Activated T-helper 1 cell treated with anti-CD3 and anti-CD28 coated beads, Interleukin-12 subunit alpha, Interleukin-12 subunit beta, Interleukin-2, Interleukin-4 antibody, amounts not matched to agents 30 ng/mL and 10 ng/mL and 1 ng/mL, durations not matched to agents 14 hours and 24 hours and 36 hours (primary cell): ENCODE data around the gene URM1. TPM values are rescaled to one million over a fixed set of nuclear protein-coding genes. Genes with fewer than 3 reads are reported as not detected.
A peak's percentile ranks its signal among the peaks of the same experiment; 100 is the strongest.
"Not testable (repeated sequence)": the region's sequence is repeated elsewhere in the genome, so short reads cannot be mapped to it uniquely, and the experiment has no call there.

Source experiments
- DNase-seq: peaks from one replicate; pipeline ENCODE4 v3.0.0; 2021; ENCODE audit warnings: low spot score
- H3K27ac Mint-ChIP-seq: one replicate; pipeline ENCODE4 v1.8.0; 2021; ENCODE audit warnings: mild to moderate bottlenecking, mixed read lengths
- H3K27me3 Mint-ChIP-seq: one replicate; pipeline ENCODE4 v1.8.0; 2022; ENCODE audit warnings: mild to moderate bottlenecking, moderate library complexity, mixed read lengths; ENCODE audit not compliant: insufficient read depth
- H3K36me3 Mint-ChIP-seq: one replicate; pipeline ENCODE4 v1.8.0; 2021; ENCODE audit warnings: low read depth, mixed read lengths
- H3K4me1 Mint-ChIP-seq: one replicate; pipeline ENCODE4 v1.8.0; 2021; ENCODE audit warnings: low read depth, mixed read lengths
- H3K4me3 Mint-ChIP-seq: one replicate; pipeline ENCODE4 v1.8.0; 2021; ENCODE audit warnings: mild to moderate bottlenecking, moderate library complexity, mixed read lengths
- H3K9me3 Mint-ChIP-seq: one replicate; pipeline ENCODE4 v1.8.0; 2021; ENCODE audit warnings: mixed read lengths
- intact Hi-C: fragments of 100-400 bp; cut with micrococcal nuclease; formaldehyde crosslinking; loops from one replicate; pipeline ENCODE4 v1.15.1; 2024
- total RNA-seq: library from RNA; stranded (reverse); gene quantifications from 2 replicates; pipeline ENCODE4 v1.2.3, GENCODE V29; 2022

URM1 gene
- total RNA-seq, 1 donor from 2014 or later: 82.6 TPM

- H3K9me3 Mint-ChIP-seq: no peaks in the 10 kb centered on the region
Measured at GRCh38 chr9:128420651-128421481, 49.7 kb downstream of the URM1 start, which contains the start of gene CERCAM. TSS of gene CERCAM (plus strand) at chr9:128420857. CDS start at chr9:128420878, 21 bp downstream.

DNA sequence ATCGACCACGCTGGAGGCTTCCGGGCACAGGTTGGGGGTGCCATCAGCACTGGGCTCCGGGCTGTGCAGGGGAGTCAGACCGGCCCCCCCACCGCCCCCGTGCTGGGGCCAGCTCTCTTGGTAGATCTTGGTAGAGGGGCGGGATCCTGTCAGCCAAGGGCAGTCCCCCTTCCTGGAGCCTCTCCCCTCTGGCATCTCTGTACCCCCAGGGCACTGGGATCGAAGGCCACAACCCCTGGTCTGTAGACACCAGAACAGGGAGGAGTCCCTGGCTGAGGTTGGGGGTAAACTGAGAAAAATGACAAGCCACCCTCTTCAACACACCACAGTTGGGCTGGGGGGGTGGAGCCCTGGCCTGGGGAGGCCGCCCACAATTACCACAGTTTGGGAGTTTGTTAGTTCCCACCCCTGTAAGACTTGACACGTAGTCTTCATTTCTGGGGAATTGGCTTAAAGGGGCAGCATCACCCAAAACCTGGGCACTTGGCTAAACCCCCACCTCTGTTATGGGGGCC lies 50.4 kb downstream of the URM1 start:
- no peak for DNase-seq
- H3K4me3 Mint-ChIP-seq: peak overlapping the region; percentile 61
- intact Hi-C loops: loop anchor here (2.0 kb wide), 1 partner anchor 59 kb away; no protein-coding TSS in a partner anchor
- no peak overlapping the region for H3K27ac Mint-ChIP-seq
- H3K4me1 Mint-ChIP-seq: peaks cover 14% of the 10 kb centered on the region
- peaks cover 35% of the 10 kb centered on the region for H3K27me3 Mint-ChIP-seq
- H3K36me3 Mint-ChIP-seq: no peaks in the 10 kb centered on the region
- H3K9me3 Mint-ChIP-seq: no peaks in the 10 kb centered on the region

More at GRCh38 chr9:128420651-128421481, 49.7 kb downstream of the URM1 start, which contains the start of gene CERCAM:
- Mint-ChIP-seq H3K4me1 (peaks cover 16% of the 10 kb centered on the region), H3K36me3 (no peaks in the 10 kb centered on the region), H3K4me3 (peak within 1 kb of the TSS; percentile 78), H3K27ac (no peak within 1 kb of the TSS), H3K27me3 (peaks cover 40% of the 10 kb centered on the region)
- peak; percentile 26 for DNase-seq
- intact Hi-C loops: loop anchor here (1.0 to 2.0 kb wide), 4 partner anchors 35 to 99 kb away; partner anchors contain the start of genes COQ4, ODF2, TRUB2 and URM1

GRCh38 chr9:128422022-128422782 lies 51.0 kb downstream of the URM1 start:
- Mint-ChIP-seq H3K27me3 (peaks cover 35% of the 10 kb centered on the region), H3K4me3 (peak overlapping the region; percentile 62), H3K4me1 (peaks cover 11% of the 10 kb centered on the region)
- intact Hi-C loops, H3K27ac Mint-ChIP-seq, H3K36me3 Mint-ChIP-seq, H3K9me3 Mint-ChIP-seq, DNase-seq: not testable (repeated sequence)

DNA sequence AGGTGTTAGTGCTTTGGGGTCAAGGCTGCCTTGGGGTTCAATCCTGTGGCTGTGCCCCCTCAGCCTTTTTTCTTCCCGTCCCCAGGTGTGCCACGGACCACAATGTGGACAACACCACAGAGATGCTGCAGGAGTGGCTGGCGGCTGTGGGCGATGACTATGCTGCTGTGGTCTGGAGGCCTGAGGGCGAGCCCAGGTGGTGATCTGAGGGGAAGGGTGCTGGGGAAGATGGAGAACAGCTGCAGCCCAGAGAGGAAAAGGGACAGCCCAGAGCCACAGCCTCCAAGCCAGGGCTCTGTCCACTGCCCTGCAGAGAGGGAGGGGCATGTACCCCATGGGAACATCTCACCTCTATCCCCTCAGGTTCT lies 51.6 kb downstream of the URM1 start:
- H3K27ac Mint-ChIP-seq: no peak overlapping the region
- no peak for DNase-seq
- no peaks in the 10 kb centered on the region for H3K36me3 Mint-ChIP-seq
- no peaks in the 10 kb centered on the region for H3K9me3 Mint-ChIP-seq
- peak overlapping the region; percentile 62 for H3K4me3 Mint-ChIP-seq
- peaks cover 11% of the 10 kb centered on the region for H3K4me1 Mint-ChIP-seq
- intact Hi-C loops: no loop called here
- peaks cover 29% of the 10 kb centered on the region for H3K27me3 Mint-ChIP-seq

GRCh38 chr9:128423356-128423755 lies 52.2 kb downstream of the URM1 start:
- Mint-ChIP-seq H3K27me3 (peaks cover 29% of the 10 kb centered on the region), H3K4me1 (peaks cover 11% of the 10 kb centered on the region)
- H3K9me3 Mint-ChIP-seq, DNase-seq, H3K4me3 Mint-ChIP-seq, intact Hi-C loops, H3K27ac Mint-ChIP-seq, H3K36me3 Mint-ChIP-seq: not testable (repeated sequence)

- Mint-ChIP-seq H3K36me3 (no peaks in the 10 kb centered on the region), H3K4me1 (peaks cover 7% of the 10 kb centered on the region), H3K9me3 (no peaks in the 10 kb centered on the region), H3K4me3 (no peak overlapping the region), H3K27me3 (peaks cover 21% of the 10 kb centered on the region), H3K27ac (no peak overlapping the region)
- intact Hi-C loops: no loop called here
- no peak for DNase-seq
Measured at GRCh38 chr9:128424268-128424780, 53.1 kb downstream of the URM1 start.

DNA sequence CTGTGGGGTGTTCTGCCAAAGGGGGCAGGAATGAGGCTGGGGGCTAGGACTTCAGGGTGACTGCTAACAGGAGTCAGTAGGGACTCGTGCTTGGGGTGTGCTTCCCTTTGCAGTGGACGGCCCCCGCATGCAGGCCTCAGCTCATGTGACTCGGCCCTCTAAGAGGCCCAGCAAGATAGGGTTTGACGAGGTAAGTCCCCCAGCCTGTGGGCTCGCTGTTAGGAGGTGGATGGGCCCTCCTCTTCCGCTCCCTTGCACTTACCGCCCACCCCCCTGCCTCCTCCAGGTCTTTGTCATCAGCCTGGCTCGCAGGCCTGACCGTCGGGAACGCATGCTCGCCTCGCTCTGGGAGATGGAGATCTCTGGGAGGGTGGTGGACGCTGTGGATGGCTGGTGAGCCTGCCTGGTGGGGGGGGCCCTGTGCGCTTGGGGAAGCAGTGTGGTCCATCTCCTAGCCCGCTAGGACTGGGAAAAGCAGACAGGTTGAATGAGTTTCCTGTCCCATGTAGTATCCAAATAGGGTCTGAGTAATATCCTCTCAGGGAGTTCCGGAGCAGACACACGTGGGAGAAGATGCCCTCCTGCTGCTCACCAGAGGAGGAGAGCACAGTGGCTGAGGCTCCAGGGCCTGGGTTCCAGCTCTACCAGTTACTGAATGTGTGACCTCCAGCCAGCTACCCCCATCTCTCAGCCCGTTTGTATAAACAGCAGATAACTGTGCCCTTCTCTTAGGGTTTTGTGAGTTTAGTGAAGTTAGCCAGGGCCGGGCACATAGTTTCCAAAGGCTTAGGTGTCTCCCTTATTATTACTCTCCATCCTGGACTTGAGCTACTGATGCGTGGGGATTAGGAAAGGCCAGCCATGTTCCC lies 57.7 kb downstream of the URM1 start:
- Mint-ChIP-seq H3K9me3 (no peaks in the 10 kb centered on the region), H3K27ac (no peak overlapping the region), H3K27me3 (peaks cover 6% of the 10 kb centered on the region), H3K4me3 (no peak overlapping the region), H3K4me1 (no peaks in the 10 kb centered on the region), H3K36me3 (no peaks in the 10 kb centered on the region)
- no peak for DNase-seq
- intact Hi-C loops: no loop called here

GRCh38 chr9:128429513-128430086 lies 58.4 kb downstream of the URM1 start:
- DNase-seq: no peak
- Mint-ChIP-seq H3K36me3 (no peaks in the 10 kb centered on the region), H3K4me1 (no peaks in the 10 kb centered on the region), H3K4me3 (no peak overlapping the region), H3K27ac (no peak overlapping the region), H3K27me3 (peaks cover 4% of the 10 kb centered on the region), H3K9me3 (no peaks in the 10 kb centered on the region)
- intact Hi-C loops: no loop called here

GRCh38 chr9:128431207-128431606 lies 60.0 kb downstream of the URM1 start:
- Mint-ChIP-seq H3K9me3 (no peaks in the 10 kb centered on the region), H3K27ac (peak overlapping the region; percentile 2), H3K36me3 (no peaks in the 10 kb centered on the region), H3K4me3 (no peak overlapping the region), H3K4me1 (no peaks in the 10 kb centered on the region), H3K27me3 (peaks cover 4% of the 10 kb centered on the region)
- DNase-seq: no peak
- intact Hi-C loops: no loop called here

DNA sequence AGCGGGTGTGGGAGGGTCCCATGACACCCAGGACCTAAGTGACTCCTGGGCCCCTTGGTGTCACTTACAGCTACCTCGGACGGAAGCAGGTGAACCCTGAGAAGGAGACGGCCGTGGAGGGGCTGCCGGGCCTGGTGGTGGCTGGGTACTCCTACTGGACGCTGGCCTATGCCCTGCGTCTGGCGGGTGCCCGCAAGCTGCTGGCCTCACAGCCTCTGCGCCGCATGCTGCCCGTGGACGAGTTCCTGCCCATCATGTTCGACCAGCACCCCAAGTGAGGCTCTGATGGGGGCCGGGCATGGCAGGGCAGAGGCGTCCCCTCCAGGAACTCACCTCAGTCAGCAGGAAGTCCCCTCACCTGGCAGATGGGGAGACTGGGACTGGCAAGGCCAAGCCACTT lies 63.2 kb downstream of the URM1 start:
- Mint-ChIP-seq H3K27me3 (peaks cover 2% of the 10 kb centered on the region), H3K27ac (no peak overlapping the region), H3K4me1 (peaks cover 5% of the 10 kb centered on the region), H3K9me3 (no peaks in the 10 kb centered on the region), H3K36me3 (no peaks in the 10 kb centered on the region), H3K4me3 (no peak overlapping the region)
- DNase-seq: no peak
- intact Hi-C loops: no loop called here

GRCh38 chr9:128435611-128436010 lies 64.4 kb downstream of the URM1 start:
- Mint-ChIP-seq H3K4me3 (no peak overlapping the region), H3K27me3 (peaks cover 2% of the 10 kb centered on the region), H3K36me3 (no peaks in the 10 kb centered on the region), H3K9me3 (no peaks in the 10 kb centered on the region), H3K27ac (no peak overlapping the region), H3K4me1 (peaks cover 5% of the 10 kb centered on the region)
- no peak for DNase-seq
- intact Hi-C loops: no loop called here
